ENCODE measurements around the gene BRIP1. TPM values are rescaled to one million over a fixed set of nuclear protein-coding genes. Genes with fewer than 3 reads are reported as not detected.

BRIP1 gene
- total RNA-seq, 1 experiment from 2014 or later, result 9.4 TPM

GRCh38 chr17:61856035-61856434 lies 7.3 kb downstream of the BRIP1 start:
- in situ Hi-C loops (cut with HindIII; ENCODE audit: low pct_unique_long_range_greater_than_20kb, low sequenced_read_pairs) (no loop called here), intact Hi-C loops (cut with micrococcal nuclease; ENCODE audit: unreplicated experiment) (no loop called here)
- Histone ChIP-seq H3K4me3 (ENCODE audit: low read depth in 2 of 2, low read length in 2 of 2) (no peak overlapping the region), H3K27me3 (ENCODE audit: control insufficient read depth, insufficient read depth, low read length) (no peaks in the 10 kb centered on the region), H3K4me1 (ENCODE audit: control insufficient read depth, insufficient read depth, low read length) (no peaks in the 10 kb centered on the region), H3K9me3 (ENCODE audit: control insufficient read depth, insufficient read depth, low read depth, low read length) (no peaks in the 10 kb centered on the region), H3K36me3 (ENCODE audit: control insufficient read depth, insufficient read depth, low read length) (no peaks in the 10 kb centered on the region; the same call in 1 of the 2 replicates), H3K27ac (ENCODE audit: low read length) (no peak overlapping the region)
- CTCF ChIA-PET, result no interaction called here
- POLR2A ChIA-PET, result no interaction called here
- no TSS peak for BruUV-seq (replicated peaks)
- DNase-seq (ENCODE audit: low read depth, low spot score) (no peak), ATAC-seq (no peak)
- TF ChIP-seq CTCF (IDR thresholded peaks at IDR 0.05), result no peak
- no peak for TF ChIP-seq REST (IDR thresholded peaks at IDR 0.05; ENCODE audit: insufficient read depth in 1 of 2, low read depth in 2 of 2, low read length in 1 of 2)
- no peak for TF ChIP-seq POLR2AphosphoS5 (IDR thresholded peaks at IDR 0.05; ENCODE audit: low read depth, low read length)
- TF ChIP-seq SIN3A (IDR thresholded peaks at IDR 0.05; ENCODE audit: borderline replicate concordance, insufficient read depth, low read depth, low read length), result no peak
- no peak for TF ChIP-seq TCF7L2 (IDR thresholded peaks at IDR 0.05; ENCODE audit: low read depth, low read length)

GRCh38 chr17:61852857-61853256 lies 10.5 kb downstream of the BRIP1 start:
- no TSS peak for BruUV-seq (replicated peaks)
- no peaks in the 10 kb centered on the region for H3K27me3 ChIP-seq (ENCODE audit: control insufficient read depth, insufficient read depth, low read length)
- CTCF ChIA-PET, result no interaction called here
- no peak for DNase-seq (ENCODE audit: low read depth, low spot score)
- POLR2A ChIA-PET, result no interaction called here
- no peak overlapping the region for H3K4me3 ChIP-seq (ENCODE audit: low read depth in 2 of 2, low read length in 2 of 2)
- TF ChIP-seq CTCF (IDR thresholded peaks at IDR 0.05) (no peak), TCF7L2 (IDR thresholded peaks at IDR 0.05; ENCODE audit: low read depth, low read length) (no peak), POLR2AphosphoS5 (IDR thresholded peaks at IDR 0.05; ENCODE audit: low read depth, low read length) (no peak), REST (IDR thresholded peaks at IDR 0.05; ENCODE audit: insufficient read depth in 1 of 2, low read depth in 2 of 2, low read length in 1 of 2) (no peak), SIN3A (IDR thresholded peaks at IDR 0.05; ENCODE audit: borderline replicate concordance, insufficient read depth, low read depth, low read length) (no peak)
- H3K4me1 ChIP-seq (ENCODE audit: control insufficient read depth, insufficient read depth, low read length), result no peaks in the 10 kb centered on the region
- no peaks in the 10 kb centered on the region; the same call in 1 of the 2 replicates for H3K36me3 ChIP-seq (ENCODE audit: control insufficient read depth, insufficient read depth, low read length)
- no peak overlapping the region for H3K27ac ChIP-seq (ENCODE audit: low read length)
- in situ Hi-C loops (cut with HindIII; ENCODE audit: low pct_unique_long_range_greater_than_20kb, low sequenced_read_pairs) (no loop called here), intact Hi-C loops (cut with micrococcal nuclease; ENCODE audit: unreplicated experiment) (no loop called here)
- no peak for ATAC-seq
- H3K9me3 ChIP-seq (ENCODE audit: control insufficient read depth, insufficient read depth, low read depth, low read length), result no peaks in the 10 kb centered on the region
